HG03280 (cell line): ENCODE measurements around the gene LIN37.
A peak's percentile ranks its signal among the peaks of the same experiment; 100 is the strongest.
"Not testable (repeated sequence)": the region's sequence is repeated elsewhere in the genome, so short reads cannot be mapped to it uniquely, and the experiment has no call there.

Experiments
- ATAC-seq: cut with Tn5 transposase; IDR thresholded peaks from one replicate; pipeline ENCODE4 v1.9.1; 2021; ENCODE audit warnings: mild to moderate bottlenecking, moderate library complexity; ENCODE audit not compliant: unreplicated experiment

LIN37 gene

GRCh38 chr19:35772362-35772761 lies 24.0 kb downstream of the LIN37 start:
- ATAC-seq: not testable (repeated sequence)

- ATAC-seq: no peak
Observed at GRCh38 chr19:35773020-35773806, 24.8 kb downstream of the LIN37 start.

GRCh38 chr19:35774274-35775045 lies 26.1 kb downstream of the LIN37 start:
- no peak for ATAC-seq

- ATAC-seq: no peak
Observed at GRCh38 chr19:35775046-35775297, 26.6 kb downstream of the LIN37 start.

DNA sequence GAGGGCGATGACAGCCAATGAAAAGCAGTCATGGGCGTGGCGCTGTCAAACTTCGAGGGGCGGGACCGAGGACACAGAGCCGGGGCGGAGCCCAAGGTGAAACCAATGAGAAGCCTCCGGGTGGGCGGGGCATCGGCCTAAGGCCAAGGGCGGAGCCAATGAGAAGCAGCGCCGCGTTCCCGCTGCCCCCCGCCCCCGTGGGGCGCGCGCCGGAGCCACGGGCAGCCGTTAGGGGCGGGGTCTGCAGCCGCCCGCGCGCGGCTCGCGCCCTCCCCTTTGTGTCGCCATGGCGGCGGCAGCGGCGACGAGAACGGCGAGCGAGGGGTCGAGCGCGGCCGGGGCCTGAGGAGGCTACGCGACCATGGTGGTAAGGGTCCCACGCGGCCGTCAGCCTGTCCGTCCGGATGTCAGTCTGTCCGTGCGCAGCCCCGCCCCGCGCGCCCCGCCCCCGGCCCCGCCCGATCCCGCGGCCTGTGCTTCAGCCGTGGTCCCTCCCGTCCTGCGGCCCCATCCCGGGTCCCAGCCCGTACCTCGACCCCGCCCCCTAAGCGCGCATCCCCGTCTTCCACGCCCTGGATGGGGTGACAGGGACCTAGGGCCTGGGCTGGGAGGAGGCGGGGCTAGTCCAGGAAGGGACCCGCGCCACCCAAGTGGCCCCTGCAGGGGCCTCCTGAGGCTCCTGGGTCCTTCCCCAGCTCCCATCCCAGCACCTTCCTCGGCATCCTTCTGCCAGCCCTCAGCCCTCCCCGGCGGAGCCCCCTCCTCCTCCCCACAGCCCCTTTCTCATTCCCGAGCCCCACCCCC lies 27.1 kb downstream of the LIN37 start, which contains the start of gene ARHGAP33:
Gene ARHGAP33, plus strand, starts transcription at position 267 of the 804 bp plus-strand sequence. Its CDS starts 95 bp downstream, at position 362.
- ATAC-seq: peak; percentile 92

DNA sequence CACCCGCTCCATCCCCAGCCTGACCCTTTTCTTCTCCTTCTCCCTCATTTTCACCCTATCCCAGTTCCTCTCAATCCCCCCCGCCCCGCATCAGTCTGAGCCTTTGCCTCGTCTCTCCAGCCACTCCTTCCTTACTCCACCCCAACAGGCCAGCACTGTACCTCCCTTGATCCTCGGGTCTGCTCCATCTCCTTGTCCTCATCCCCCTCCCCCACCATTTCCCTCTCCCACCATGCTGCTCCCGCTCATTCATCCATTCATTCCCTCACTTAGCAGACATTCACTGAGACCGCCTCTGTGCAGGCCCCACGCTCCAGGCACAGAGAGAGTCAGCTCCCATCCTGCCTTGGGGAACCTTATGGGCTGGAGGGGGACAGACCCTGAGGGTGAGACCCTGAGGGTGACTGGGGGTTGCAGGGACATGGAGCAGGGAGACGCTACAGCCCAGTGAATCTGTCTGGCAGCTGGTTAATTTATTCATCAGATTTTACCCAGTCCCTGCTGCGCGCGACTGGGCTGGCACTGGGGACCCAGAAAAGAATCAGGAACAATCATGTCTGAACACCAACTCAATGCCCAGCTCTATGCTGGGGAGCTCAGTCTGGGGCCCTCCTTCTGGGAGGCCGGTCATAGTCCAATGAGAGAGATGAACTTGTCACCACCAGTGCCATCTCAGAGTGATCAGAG lies 27.9 kb downstream of the LIN37 start:
- no peak for ATAC-seq

- no peak for ATAC-seq
Observed at GRCh38 chr19:35777086-35777841, 28.9 kb downstream of the LIN37 start.

GRCh38 chr19:35777961-35778360 lies 29.6 kb downstream of the LIN37 start:
- no peak for ATAC-seq

DNA sequence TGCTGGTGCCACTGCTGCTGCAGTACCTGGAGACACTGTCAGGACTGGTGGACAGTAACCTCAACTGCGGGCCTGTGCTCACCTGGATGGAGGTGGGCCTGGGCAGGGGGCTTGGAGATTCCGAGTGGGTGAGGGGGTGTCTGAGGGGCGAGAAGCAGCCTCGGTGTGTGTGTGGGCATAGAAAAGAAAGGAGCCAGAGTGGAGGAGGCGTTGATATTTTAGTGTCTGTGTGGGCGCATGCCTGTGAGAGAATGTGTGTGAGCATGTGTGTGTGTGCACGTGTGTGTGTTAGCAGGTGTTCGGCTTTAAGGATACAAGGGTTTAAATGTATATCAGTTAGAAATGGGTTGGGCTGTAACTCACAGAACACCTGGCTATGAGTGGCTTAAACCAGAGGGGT lies 30.7 kb downstream of the LIN37 start:
- no peak for ATAC-seq

GRCh38 chr19:35780058-35780457 lies 31.7 kb downstream of the LIN37 start:
- no peak for ATAC-seq

- ATAC-seq: no peak
Observed at GRCh38 chr19:35780717-35781116, 32.3 kb downstream of the LIN37 start.

DNA sequence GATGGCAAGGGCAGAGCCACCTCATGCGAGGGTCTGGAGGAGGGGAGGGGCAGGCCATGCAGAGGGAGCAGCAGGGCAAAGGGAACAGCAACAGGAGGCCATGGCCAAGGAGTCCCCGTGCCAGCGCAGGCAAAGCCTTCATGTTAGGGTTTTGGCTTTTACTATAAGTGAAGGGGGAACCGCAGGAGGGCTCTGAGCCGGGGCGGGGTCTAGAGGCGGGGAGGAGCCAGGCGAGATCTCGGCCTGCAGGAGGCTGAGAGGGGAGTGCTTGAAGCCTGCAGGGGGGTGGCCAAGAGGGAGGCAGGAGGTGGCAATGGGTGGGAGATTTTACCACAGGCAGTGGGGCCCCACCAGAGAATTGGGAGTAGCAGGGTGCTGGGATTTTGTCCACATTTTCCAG lies 33.3 kb downstream of the LIN37 start:
- ATAC-seq: no peak

GRCh38 chr19:35782589-35782988 lies 34.2 kb downstream of the LIN37 start:
- ATAC-seq: no peak

- ATAC-seq: no peak
Observed at GRCh38 chr19:35783469-35784434, 35.4 kb downstream of the LIN37 start.

DNA sequence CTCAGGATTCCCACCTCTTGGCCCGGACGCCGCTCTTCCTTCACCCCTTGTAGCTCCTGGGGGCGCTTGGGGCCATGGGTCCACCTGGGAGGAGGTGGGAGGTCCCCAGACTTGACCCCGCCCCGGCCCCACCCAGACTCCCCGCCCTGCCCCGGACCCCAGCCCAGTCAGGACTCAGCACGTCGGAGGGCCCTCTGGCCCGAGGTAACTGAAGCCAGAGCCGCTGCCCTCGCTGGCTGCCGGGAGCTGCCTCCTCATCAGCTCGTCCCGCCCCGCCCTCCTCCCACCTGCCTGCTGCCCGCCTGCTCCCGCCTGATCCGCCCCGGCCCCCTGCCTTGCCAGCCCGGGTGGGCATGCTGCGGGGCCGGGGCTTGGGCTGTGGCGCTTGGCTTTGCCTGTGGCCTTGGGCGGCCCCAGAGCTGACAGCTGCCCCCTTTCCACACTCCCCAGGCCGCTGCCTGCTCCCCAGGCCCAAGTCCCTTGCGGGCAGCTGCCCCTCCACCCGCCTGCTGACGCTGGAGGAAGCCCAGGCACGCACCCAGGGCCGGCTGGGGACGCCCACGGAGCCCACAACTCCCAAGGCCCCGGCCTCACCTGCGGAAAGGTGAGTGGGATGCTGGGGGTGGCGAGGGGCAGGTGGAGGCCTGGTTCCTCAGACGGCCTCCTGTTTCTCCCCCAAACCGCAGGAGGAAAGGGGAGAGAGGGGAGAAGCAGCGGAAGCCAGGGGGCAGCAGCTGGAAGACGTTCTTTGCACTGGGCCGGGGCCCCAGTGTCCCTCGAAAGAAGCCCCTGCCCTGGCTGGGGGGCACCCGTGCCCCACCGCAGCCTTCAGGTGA lies 36.3 kb downstream of the LIN37 start:
- ATAC-seq: no peak

DNA sequence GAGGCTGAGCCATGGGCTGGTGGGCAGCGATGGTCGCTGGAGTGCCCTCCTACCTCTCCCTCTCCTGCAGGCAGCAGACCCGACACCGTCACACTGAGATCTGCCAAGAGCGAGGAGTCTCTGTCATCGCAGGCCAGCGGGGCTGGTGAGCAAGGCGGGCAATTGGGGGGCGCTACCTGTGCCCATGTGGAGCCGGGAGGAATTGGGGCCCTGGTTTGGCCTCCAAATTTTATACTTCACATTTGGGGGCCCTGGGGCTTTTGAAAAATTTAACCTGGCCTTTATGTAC lies 36.9 kb downstream of the LIN37 start:
- ATAC-seq: no peak

- ATAC-seq: no peak
Observed at GRCh38 chr19:35786299-35787160, 38.2 kb downstream of the LIN37 start.
